B cell (primary cell): ENCODE results near the gene FZD1. TPM values are rescaled to one million over a fixed set of nuclear protein-coding genes. Genes with fewer than 3 reads are reported as not detected.

ENCODE experiments used
- ATAC-seq: fragments of 200-7000 bp; cut with Tn5 transposase; one replicate; pipeline ENCODE4 v1.10.0; 2021; ENCODE audit warnings: low read depth, mild to moderate bottlenecking, moderate number of reproducible peaks, moderate library complexity
- CTCF ChIA-PET: fragments of 350-600 bp; sonication (Branson Sonifier 250); formaldehyde crosslinking; loops from one replicate; lab custom pipeline; 2021; ENCODE audit warnings: antibody characterized with exemption, inconsistent platforms; lab: Charles Lee
- POLR2A ChIA-PET: fragments of 350-600 bp; sonication (Branson Sonifier 250); formaldehyde crosslinking; loops from one replicate; lab custom pipeline; 2021; ENCODE audit warnings: antibody characterized with exemption; lab: Charles Lee
- DNase-seq: peaks from one replicate; pipeline ENCODE4 v3.0.0; 2013
- H2AFZ ChIP-seq: 2 replicates; pipeline ENCODE4 v1.6.1; 2012; ENCODE audit warnings: mild to moderate bottlenecking, low read depth, low read length; ENCODE audit not compliant: insufficient read depth, poor library complexity, severe bottlenecking
- H3K27ac ChIP-seq, 2 donors: 1 replicate in 1 of 2; 2 replicates in 1 of 2; pipeline ENCODE4 v1.5.1; 2012 to 2013; ENCODE audit warnings: low read length in 2 of 2, mild to moderate bottlenecking in 2 of 2, moderate library complexity in 1 of 2
- H3K27me3 ChIP-seq, 4 experiments: fragments of 200-600 bp in 1 of 4; sonication (generic) in 1 of 4; replicated peaks in 1 of 4; 1 replicate in 2 of 4; 2 replicates in 2 of 4; pipeline versions ENCODE4 v1.6.1 to v1.7.0; 2013 to 2016; ENCODE audit warnings: low read length in 3 of 4, mild to moderate bottlenecking in 2 of 4, mixed read lengths in 1 of 4, moderate library complexity in 1 of 4; ENCODE audit not compliant: insufficient read depth in 4 of 4, control insufficient read depth in 3 of 4; ENCODE audit errors: control extremely low read depth in 1 of 4
- H3K36me3 ChIP-seq, 2 experiments: replicated peaks in 1 of 2; 1 replicate in 1 of 2; 2 replicates in 1 of 2; pipeline versions ENCODE4 v1.6.1 to v1.7.1; 2013; ENCODE audit warnings: low read length in 1 of 2; ENCODE audit not compliant: insufficient read depth in 2 of 2, control insufficient read depth in 1 of 2; ENCODE audit errors: control extremely low read depth in 1 of 2, extremely low read depth in 1 of 2
- H3K4me1 ChIP-seq, 2 donors: fragments of 200-600 bp in 1 of 2; sonication (generic) in 1 of 2; 1 replicate in 1 of 2; 2 replicates in 1 of 2; pipeline versions ENCODE4 v1.5.1 to v1.6.1; 2013 to 2017; ENCODE audit warnings: low read length in 2 of 2; ENCODE audit not compliant: control insufficient read depth in 2 of 2, insufficient read depth in 2 of 2
- H3K4me2 ChIP-seq: replicated peaks from 2 replicates; pipeline ENCODE3; 2012; ENCODE audit warnings: mild to moderate bottlenecking, low read depth, low read length; ENCODE audit not compliant: poor library complexity, severe bottlenecking
- H3K4me3 ChIP-seq, 5 experiments: fragments of 200-600 bp in 1 of 5; sonication (generic) in 1 of 5; 1 replicate in 3 of 5; 2 replicates in 2 of 5; pipeline versions ENCODE4 v1.5.1 to v1.7.0; 2011 to 2016; ENCODE audit warnings: low read length in 4 of 5, mild to moderate bottlenecking in 4 of 5, low read depth in 2 of 5, control low read depth in 1 of 5, moderate library complexity in 1 of 5; ENCODE audit not compliant: insufficient read depth in 1 of 5; ENCODE audit errors: control extremely low read depth in 1 of 5, extremely low read depth in 1 of 5
- H3K79me2 ChIP-seq: fragments of 200-600 bp; sonication (generic); one replicate; pipeline ENCODE4 v1.6.0; 2016; ENCODE audit warnings: low read length; ENCODE audit not compliant: control insufficient read depth, insufficient read depth
- H3K9ac ChIP-seq: fragments of 200-600 bp; sonication (generic); 2 replicates; pipeline ENCODE4 v1.6.1; 2017; ENCODE audit warnings: mild to moderate bottlenecking, low read length, moderate library complexity
- H3K9me3 ChIP-seq, 3 donors: one replicate each; pipeline versions ENCODE4 v1.6.1 to v1.7.1; 2013; ENCODE audit warnings: low read length in 2 of 3; ENCODE audit not compliant: control insufficient read depth in 2 of 3, insufficient read depth in 1 of 3; ENCODE audit errors: control extremely low read depth in 1 of 3
- H4K20me1 ChIP-seq: 2 replicates; pipeline ENCODE4 v1.6.0; 2012; ENCODE audit warnings: mild to moderate bottlenecking, low read length; ENCODE audit not compliant: insufficient read depth, control insufficient read depth, poor library complexity, severe bottlenecking
- H3K27ac Mint-ChIP-seq: one replicate; pipeline ENCODE4 v1.8.0; 2021; ENCODE audit warnings: mixed read lengths
- H3K27me3 Mint-ChIP-seq: one replicate; pipeline ENCODE4 v1.8.0; 2021; ENCODE audit warnings: mixed read lengths
- H3K4me1 Mint-ChIP-seq: one replicate; pipeline ENCODE4 v1.8.0; 2021; ENCODE audit warnings: mixed read lengths
- H3K4me3 Mint-ChIP-seq: one replicate; pipeline ENCODE4 v1.8.0; 2021; ENCODE audit warnings: mixed read lengths
- H3K9me3 Mint-ChIP-seq: one replicate; pipeline ENCODE4 v1.8.0; 2022; ENCODE audit warnings: mixed read lengths; ENCODE audit not compliant: insufficient read depth
- EZH2 ChIP-seq: IDR thresholded peaks from 2 replicates; pipeline ENCODE4 v1.6.1; 2012; ENCODE audit warnings: borderline replicate concordance, low read depth, mild to moderate bottlenecking, moderate library complexity, low read length; ENCODE audit not compliant: insufficient read depth, poor library complexity, severe bottlenecking
- WGBS: methylation state at CpG from one replicate; pipeline ENCODE4 v1.1.5; 2013; ENCODE audit warnings: missing lambda C conversion rate; ENCODE audit not compliant: insufficient coverage; 5-methylcytosine and 5-hydroxymethylcytosine counted together
- intact Hi-C: fragments of 100-400 bp; cut with micrococcal nuclease; formaldehyde crosslinking; loops from one replicate; pipeline ENCODE4 v1.10.0; 2022
- polyA plus RNA-seq: library from polyadenylated mRNA; depleted of rRNA; stranded (reverse); fragments of >200 nt; gene quantifications from 2 replicates; pipeline ENCODE4 v1.2.3, GENCODE V29; 2012
- total RNA-seq, 2 donors: library from RNA; stranded (reverse); fragments of 120-200 nt in 1 of 2; gene quantifications; 1 replicate in 1 of 2; 2 replicates in 1 of 2; pipeline versions ENCODE4 v1.2.3 to v1.2.4, GENCODE V29; 2013 to 2022
- TF ChIP-seq, protein P1 (sequence below): fragments of 200-600 bp; IDR thresholded peaks from one replicate; pipeline ENCODE4 v1.8.0; 2022; ENCODE audit warnings: antibody characterized with exemption, mild to moderate bottlenecking

The FZD1 gene
- total and polyA plus RNA-seq, 2 donors (not counting 1 experiment from before 2014, with no cell fraction given): 0.15 to 0.49 TPM

DNA sequence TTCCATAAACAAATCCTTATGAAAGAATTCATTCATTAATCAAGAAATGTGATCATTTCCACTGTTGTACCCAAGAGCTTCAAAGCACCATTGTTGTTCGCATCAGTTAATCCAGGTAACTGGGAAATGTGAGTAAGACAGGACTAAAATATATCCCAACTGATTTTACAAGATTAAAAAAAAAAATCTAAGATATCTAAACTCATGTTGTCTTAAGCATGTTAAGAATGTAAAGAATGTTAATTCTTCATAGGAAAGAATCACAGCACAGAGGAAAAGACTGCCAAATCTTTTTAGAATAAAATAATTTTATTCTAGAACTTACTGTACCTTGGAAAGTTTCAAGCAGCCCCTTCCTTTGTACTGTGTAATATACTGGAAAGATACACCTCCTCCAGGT lies 16.4 kb downstream of the FZD1 start:
- Histone ChIP-seq H4K20me1 (no peaks in the 10 kb centered on the region), H3K36me3 (no peaks in the 10 kb centered on the region), H3K27me3 (peaks cover 0 to 9% (median 2%) of the 10 kb centered on the region in 4 experiments), H3K9ac (no peak overlapping the region), H3K79me2 (no peaks in the 10 kb centered on the region), H3K4me3 (no peak overlapping the region), H3K4me1 (no peaks in the 10 kb centered on the region), H3K27ac (no peak overlapping the region), H3K4me2 (no peak overlapping the region), H3K9me3 (no peaks in the 10 kb centered on the region), H2AFZ (no peak overlapping the region)
- no peak for DNase-seq
- H3K4me3 Mint-ChIP-seq: no peak overlapping the region
- ATAC-seq: no peak
- H3K27me3 Mint-ChIP-seq: peaks cover 28% of the 10 kb centered on the region
- no peak for TF ChIP-seq EZH2
- TF ChIP-seq, protein P1, sequence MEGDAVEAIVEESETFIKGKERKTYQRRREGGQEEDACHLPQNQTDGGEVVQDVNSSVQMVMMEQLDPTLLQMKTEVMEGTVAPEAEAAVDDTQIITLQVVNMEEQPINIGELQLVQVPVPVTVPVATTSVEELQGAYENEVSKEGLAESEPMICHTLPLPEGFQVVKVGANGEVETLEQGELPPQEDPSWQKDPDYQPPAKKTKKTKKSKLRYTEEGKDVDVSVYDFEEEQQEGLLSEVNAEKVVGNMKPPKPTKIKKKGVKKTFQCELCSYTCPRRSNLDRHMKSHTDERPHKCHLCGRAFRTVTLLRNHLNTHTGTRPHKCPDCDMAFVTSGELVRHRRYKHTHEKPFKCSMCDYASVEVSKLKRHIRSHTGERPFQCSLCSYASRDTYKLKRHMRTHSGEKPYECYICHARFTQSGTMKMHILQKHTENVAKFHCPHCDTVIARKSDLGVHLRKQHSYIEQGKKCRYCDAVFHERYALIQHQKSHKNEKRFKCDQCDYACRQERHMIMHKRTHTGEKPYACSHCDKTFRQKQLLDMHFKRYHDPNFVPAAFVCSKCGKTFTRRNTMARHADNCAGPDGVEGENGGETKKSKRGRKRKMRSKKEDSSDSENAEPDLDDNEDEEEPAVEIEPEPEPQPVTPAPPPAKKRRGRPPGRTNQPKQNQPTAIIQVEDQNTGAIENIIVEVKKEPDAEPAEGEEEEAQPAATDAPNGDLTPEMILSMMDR: no peak
- ChIA-PET CTCF (no interaction called here), POLR2A (no interaction called here)
- H3K9me3 Mint-ChIP-seq: no peaks in the 10 kb centered on the region
- no CpG with 5 or more reads among the region's 1 CpG for WGBS
- H3K27ac Mint-ChIP-seq: no peak overlapping the region
- intact Hi-C loops: no loop called here
- peaks cover 3% of the 10 kb centered on the region for H3K4me1 Mint-ChIP-seq

DNA sequence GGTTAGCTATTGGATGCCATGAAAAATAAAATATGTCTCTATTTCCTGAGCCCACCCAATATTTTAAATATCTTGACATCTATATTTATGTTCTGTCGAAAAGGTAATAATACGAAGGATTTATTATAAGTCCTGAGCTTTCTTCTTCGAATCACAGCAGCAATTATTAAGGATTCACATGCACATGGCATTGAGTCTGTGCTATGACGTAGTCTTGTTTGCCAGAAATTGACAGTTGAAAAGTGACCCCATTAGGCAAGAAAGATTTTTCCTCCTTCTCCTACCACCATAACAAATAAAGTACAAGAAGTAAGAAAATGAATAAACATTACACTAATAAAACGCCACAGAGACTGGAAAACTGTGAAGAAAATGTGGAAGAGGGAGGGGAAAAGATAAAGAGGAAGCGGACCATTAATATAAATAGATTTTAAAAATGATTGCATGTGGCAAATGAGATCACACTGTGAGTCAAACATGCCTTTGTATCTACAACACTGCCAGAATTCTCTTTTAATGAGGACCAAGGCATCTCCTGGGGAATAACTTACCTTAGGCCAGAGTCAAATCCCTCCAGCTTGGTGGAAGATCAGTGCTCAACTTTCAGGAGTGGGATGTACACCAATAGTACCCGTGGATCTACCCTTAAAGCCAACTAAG lies 21.6 kb downstream of the FZD1 start:
- Mint-ChIP-seq H3K4me3 (no peak overlapping the region), H3K9me3 (no peaks in the 10 kb centered on the region), H3K4me1 (no peaks in the 10 kb centered on the region), H3K27ac (no peak overlapping the region), H3K27me3 (peaks cover 20% of the 10 kb centered on the region)
- no peaks in the 10 kb centered on the region for H3K79me2 ChIP-seq
- no peaks in the 10 kb centered on the region for H3K36me3 ChIP-seq
- no peak overlapping the region for H3K27ac ChIP-seq
- no peak overlapping the region for H3K4me2 ChIP-seq
- TF ChIP-seq, protein P1: no peak
- no peak for TF ChIP-seq EZH2
- no peaks in the 10 kb centered on the region for H3K9me3 ChIP-seq
- DNase-seq (no peak), ATAC-seq (no peak)
- H3K27me3 ChIP-seq: peaks cover 0 to 9% (median 2%) of the 10 kb centered on the region in 4 experiments
- no peak overlapping the region for H3K4me3 ChIP-seq
- intact Hi-C loops: no loop called here
- no peaks in the 10 kb centered on the region for H4K20me1 ChIP-seq
- H3K4me1 ChIP-seq: no peaks in the 10 kb centered on the region
- H3K9ac ChIP-seq: no peak overlapping the region
- no peak overlapping the region for H2AFZ ChIP-seq
- CTCF ChIA-PET: interaction anchor here (1.3 kb wide), 1 partner anchor 20 kb away, joined by 3 read pairs; no protein-coding TSS in a partner anchor
- no CpG with 5 or more reads among the region's 7 CpGs for WGBS
- POLR2A ChIA-PET: no interaction called here
